Measurements from ENCODE around the gene UPK3A.

DNA sequence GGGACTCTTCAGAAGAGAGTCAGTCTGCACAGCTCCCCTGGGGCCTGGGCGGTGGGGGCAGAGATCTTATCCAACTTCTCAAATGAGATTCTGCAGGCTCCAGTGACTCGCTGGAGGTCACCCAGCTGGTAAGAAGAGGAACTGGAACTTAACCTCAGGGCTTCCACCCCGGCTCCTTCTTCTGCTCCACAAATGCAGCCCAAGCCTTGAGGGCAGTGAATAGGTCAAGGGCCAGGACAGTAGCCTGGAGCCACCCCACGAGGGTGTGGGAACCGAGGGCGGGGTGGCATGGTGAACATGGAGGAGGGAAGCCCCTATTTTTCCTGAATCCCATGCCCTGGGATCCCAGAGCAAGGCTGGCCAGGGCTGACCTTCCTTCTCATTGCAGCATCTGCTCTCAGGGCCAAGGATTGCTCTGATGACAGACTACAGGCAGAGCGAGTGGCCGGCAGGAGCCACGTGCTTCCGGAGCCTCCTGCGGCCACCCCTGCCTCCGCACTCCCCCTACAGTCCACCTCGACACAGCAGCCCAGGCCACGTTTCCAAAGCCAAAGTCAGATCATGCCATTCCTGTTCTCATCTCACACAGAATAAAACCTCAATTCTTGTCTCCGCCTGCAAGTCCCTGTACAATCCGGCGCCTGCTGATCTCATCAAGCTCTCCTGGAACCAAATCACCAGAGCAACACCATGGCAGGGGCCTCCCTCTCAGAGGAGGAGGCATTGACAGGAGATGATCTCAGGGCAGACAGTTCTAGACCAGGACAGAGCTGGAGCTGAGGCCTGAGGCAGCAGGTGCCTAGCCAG, 21.1 kb upstream of the UPK3A start:
- TF ChIP-seq, protein P1, sequence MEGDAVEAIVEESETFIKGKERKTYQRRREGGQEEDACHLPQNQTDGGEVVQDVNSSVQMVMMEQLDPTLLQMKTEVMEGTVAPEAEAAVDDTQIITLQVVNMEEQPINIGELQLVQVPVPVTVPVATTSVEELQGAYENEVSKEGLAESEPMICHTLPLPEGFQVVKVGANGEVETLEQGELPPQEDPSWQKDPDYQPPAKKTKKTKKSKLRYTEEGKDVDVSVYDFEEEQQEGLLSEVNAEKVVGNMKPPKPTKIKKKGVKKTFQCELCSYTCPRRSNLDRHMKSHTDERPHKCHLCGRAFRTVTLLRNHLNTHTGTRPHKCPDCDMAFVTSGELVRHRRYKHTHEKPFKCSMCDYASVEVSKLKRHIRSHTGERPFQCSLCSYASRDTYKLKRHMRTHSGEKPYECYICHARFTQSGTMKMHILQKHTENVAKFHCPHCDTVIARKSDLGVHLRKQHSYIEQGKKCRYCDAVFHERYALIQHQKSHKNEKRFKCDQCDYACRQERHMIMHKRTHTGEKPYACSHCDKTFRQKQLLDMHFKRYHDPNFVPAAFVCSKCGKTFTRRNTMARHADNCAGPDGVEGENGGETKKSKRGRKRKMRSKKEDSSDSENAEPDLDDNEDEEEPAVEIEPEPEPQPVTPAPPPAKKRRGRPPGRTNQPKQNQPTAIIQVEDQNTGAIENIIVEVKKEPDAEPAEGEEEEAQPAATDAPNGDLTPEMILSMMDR (IDR thresholded peaks at IDR 0.05), result peak; percentile 70 to 93 (median 88)
- no peak for TF ChIP-seq POLR2A (IDR thresholded peaks at IDR 0.05)

All from adrenal gland (tissue), 5 donors.